Glomerular visceral epithelial cell (primary cell): ENCODE measurements around the gene TWF2.

Experiments
- DNase-seq: peaks from one replicate; pipeline ENCODE4 v3.0.0-alpha.2; 2016; ENCODE audit errors: extremely low spot score

Gene TWF2

DNA sequence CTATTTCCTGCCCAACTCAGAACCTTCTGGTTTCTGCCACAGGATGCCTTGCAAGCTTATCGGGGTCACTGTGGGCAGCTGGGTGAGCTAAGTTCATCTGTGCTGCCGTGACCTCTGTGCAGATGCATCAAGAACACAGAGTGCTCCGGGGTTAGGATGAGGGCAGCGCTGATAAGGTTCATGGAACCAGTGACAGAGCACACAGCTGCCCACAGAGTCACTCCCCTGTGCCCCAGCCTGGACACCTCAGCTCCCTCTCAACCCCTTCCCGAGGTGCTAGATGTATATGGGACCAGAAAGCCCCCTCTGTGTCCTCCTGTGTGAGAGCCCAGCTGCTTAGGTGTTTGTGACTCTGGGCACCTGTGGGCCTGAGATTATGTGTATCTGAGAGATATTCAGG, 56.8 kb downstream of the TWF2 start:
- no peak for DNase-seq

DNA sequence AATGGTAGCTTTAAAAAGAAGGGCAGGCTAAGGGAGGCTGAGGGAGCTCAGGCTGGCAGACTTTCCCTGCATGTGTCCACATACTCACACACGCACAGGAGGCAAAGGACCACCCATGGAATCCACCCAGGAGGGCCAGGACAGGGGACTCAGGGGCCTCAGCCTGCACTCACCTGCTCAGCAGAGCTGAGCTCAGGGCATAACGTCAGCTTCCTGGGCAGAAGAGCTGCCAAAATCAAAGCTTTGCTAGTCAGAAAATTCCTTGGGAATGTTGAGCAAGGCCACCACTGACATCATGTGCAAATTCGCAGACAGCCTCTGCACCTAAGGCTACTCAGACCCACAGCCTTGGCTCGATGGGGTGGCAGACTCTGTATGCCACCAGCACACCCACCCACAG, 57.4 kb downstream of the TWF2 start:
- DNase-seq = no peak
